ENCODE results near the gene COL8A1. TPM values are rescaled to one million over a fixed set of nuclear protein-coding genes. Genes with fewer than 3 reads are reported as not detected.

Gene COL8A1
- total and polyA plus RNA-seq, 8 donors: 0.24 to 10.1 (median 0.59) TPM

GRCh38 chr3:99712291-99712954 is 74.0 kb downstream of the COL8A1 start:
- no peaks in the 10 kb centered on the region for H3K4me1 ChIP-seq
- DNase-seq: no peak
- no peak for ATAC-seq
- 46 to 53% methylated on average over 5 of the region's 5 CpGs for WGBS, 2 donors
- no peaks in the 10 kb centered on the region for H3K9me3 ChIP-seq
- FAIRE-seq: no peak
- intact Hi-C loops (cut with DNase I): no loop called here
- no peak overlapping the region for H3K4me3 ChIP-seq
- H3K27me3 ChIP-seq: no peaks in the 10 kb centered on the region
- no peaks in the 10 kb centered on the region for H3K36me3 ChIP-seq
- H3K27ac ChIP-seq: no peak overlapping the region
- TF ChIP-seq CTCF (IDR thresholded peaks at IDR 0.05): no peak

- intact Hi-C loops (cut with DNase I): no loop called here
- no peak for DNase-seq
- FAIRE-seq: no peak
Measured at GRCh38 chr3:99713440-99713839, 75.0 kb downstream of the COL8A1 start.

DNA sequence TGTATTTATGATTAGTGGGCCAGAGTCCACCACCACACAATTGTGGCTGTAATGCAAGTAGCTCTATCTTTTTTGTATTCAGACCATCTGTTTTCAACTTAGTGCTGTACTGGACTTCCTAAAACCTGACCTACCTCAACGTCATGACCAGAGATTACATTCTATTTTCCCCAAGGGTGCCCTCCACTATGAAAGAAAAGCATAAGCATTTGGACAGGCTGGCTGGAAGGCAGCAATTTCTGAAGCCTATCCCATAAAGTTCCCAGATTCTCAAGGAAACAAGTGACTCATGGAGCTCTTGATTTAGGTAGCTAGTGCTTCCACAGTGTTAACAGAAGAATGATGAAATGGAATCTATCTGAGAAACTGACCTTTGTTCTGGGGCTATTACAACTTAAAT is 75.8 kb downstream of the COL8A1 start:
- DNase-seq (no peak), FAIRE-seq (no peak), ATAC-seq (no peak)
- Histone ChIP-seq H3K36me3 (no peaks in the 10 kb centered on the region), H3K27ac (no peak overlapping the region), H3K9me3 (no peaks in the 10 kb centered on the region), H3K27me3 (no peaks in the 10 kb centered on the region), H3K4me1 (no peaks in the 10 kb centered on the region), H3K4me3 (no peak overlapping the region)
- WGBS, 2 donors: 41 to 59% methylated on average over 1 of the region's 1 CpG
- TF ChIP-seq CTCF (IDR thresholded peaks at IDR 0.05): no peak
- intact Hi-C loops (cut with DNase I): no loop called here

More at GRCh38 chr3:99713440-99713839, 75.0 kb downstream of the COL8A1 start:
- Histone ChIP-seq H3K4me1 (no peaks in the 10 kb centered on the region), H3K9me3 (no peaks in the 10 kb centered on the region), H3K4me3 (no peak overlapping the region), H3K27me3 (no peaks in the 10 kb centered on the region), H3K36me3 (no peaks in the 10 kb centered on the region), H3K27ac (no peak overlapping the region)
- ATAC-seq: no peak
- no peak for TF ChIP-seq CTCF (IDR thresholded peaks at IDR 0.05)
- 34 to 43% methylated on average over 5 of the region's 5 CpGs for WGBS, 2 donors

DNA sequence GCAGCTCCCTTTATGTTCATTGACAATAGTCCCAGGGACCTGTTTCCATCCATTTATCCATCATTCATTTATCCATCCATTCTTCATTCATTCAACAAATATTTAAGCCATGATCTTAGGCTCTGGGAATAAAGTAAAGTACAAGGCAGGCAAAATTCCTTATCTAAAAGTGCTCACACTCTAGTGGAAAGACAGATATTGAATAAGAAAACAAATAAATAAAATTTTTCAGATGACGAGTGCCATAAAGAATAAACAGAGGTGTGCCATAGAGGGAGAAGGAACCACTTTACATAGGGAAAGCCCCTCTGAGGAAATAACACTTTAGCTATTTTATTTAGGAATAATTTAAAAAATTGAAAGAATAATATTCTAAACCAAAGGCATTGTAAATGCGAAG is 76.2 kb downstream of the COL8A1 start:
- intact Hi-C loops (cut with DNase I): no loop called here
- Histone ChIP-seq H3K9me3 (no peaks in the 10 kb centered on the region), H3K27ac (no peak overlapping the region), H3K27me3 (no peaks in the 10 kb centered on the region), H3K4me1 (no peaks in the 10 kb centered on the region), H3K4me3 (no peak overlapping the region), H3K36me3 (no peaks in the 10 kb centered on the region)
- no peak for DNase-seq
- no peak for TF ChIP-seq CTCF (IDR thresholded peaks at IDR 0.05)
- ATAC-seq: no peak
- 45 to 52% methylated on average over 2 of the region's 2 CpGs for WGBS, 2 donors
- FAIRE-seq: no peak

- H3K27me3 ChIP-seq: no peaks in the 10 kb centered on the region
- H3K4me3 ChIP-seq: no peak overlapping the region
- no peak for DNase-seq
- ATAC-seq: no peak
- intact Hi-C loops (cut with DNase I): no loop called here
- no peaks in the 10 kb centered on the region for H3K36me3 ChIP-seq
- H3K27ac ChIP-seq: no peak overlapping the region
- TF ChIP-seq CTCF (IDR thresholded peaks at IDR 0.05): no peak
- FAIRE-seq: no peak
- H3K4me1 ChIP-seq: no peaks in the 10 kb centered on the region
- H3K9me3 ChIP-seq: no peaks in the 10 kb centered on the region
- WGBS, 2 donors: 33 to 38% methylated on average over 3 of the region's 3 CpGs
Measured at GRCh38 chr3:99716463-99716995, 78.1 kb downstream of the COL8A1 start.
